H1 (cell line): ENCODE data around the gene PDZRN4. TPM values are rescaled to one million over a fixed set of nuclear protein-coding genes. Genes with fewer than 3 reads are reported as not detected.

Experiments
- CTCF ChIA-PET: fragments of 300-600 bp; sonication (Branson Sonifier 250); formaldehyde crosslinking; loops from one replicate; lab custom pipeline; 2021; ENCODE audit not compliant: partially characterized antibody; lab: Charles Lee
- POLR2A ChIA-PET: fragments of 300-600 bp; sonication (Branson Sonifier 250); formaldehyde crosslinking; loops from one replicate; lab custom pipeline; 2021; ENCODE audit warnings: inconsistent platforms; ENCODE audit not compliant: partially characterized antibody; lab: Charles Lee
- DNase-seq, 2 experiments: peaks; one replicate each; pipeline versions ENCODE4 v3.0.0 to v3.0.0-alpha.2; 2010 to 2022; ENCODE audit warnings: low spot score in 2 of 2, low read depth in 1 of 2, mixed read lengths in 1 of 2
- FAIRE-seq: peaks from 2 replicates; lab custom pipeline; 2011; peaks lifted over from hg19 to GRCh38; lab: Jason Lieb, UNC
- H2AFZ ChIP-seq: 2 replicates; pipeline ENCODE4 v1.8.1; 2012; ENCODE audit warnings: low read length, inconsistent platforms
- H2AK5ac ChIP-seq: 2 replicates; pipeline ENCODE4 v1.6.1; 2013; ENCODE audit warnings: low read depth, low read length
- H2BK120ac ChIP-seq: replicated peaks from 2 replicates; pipeline ENCODE3; 2013; ENCODE audit warnings: low read depth, low read length, inconsistent platforms
- H2BK12ac ChIP-seq: 2 replicates; pipeline ENCODE4 v1.6.1; 2013; ENCODE audit warnings: low read depth, low read length
- H2BK15ac ChIP-seq: 2 replicates; pipeline ENCODE4 v1.6.1; 2013; ENCODE audit warnings: low read length
- H2BK20ac ChIP-seq: 2 replicates; pipeline ENCODE4 v1.6.1; 2013; ENCODE audit warnings: low read length
- H2BK5ac ChIP-seq: 2 replicates; pipeline ENCODE4 v1.6.1; 2013; ENCODE audit warnings: low read depth, low read length
- H3K14ac ChIP-seq: 2 replicates; pipeline ENCODE4 v1.6.1; 2013; ENCODE audit warnings: inconsistent platforms; ENCODE audit not compliant: insufficient read length
- H3K18ac ChIP-seq: 2 replicates; pipeline ENCODE4 v1.6.1; 2013; ENCODE audit warnings: low read length; ENCODE audit errors: extremely low read depth
- H3K23ac ChIP-seq: 2 replicates; pipeline ENCODE4 v1.6.1; 2013; ENCODE audit warnings: inconsistent platforms; ENCODE audit not compliant: insufficient read length
- H3K23me2 ChIP-seq: 2 replicates; pipeline ENCODE4 v1.6.1; 2013; ENCODE audit warnings: low read depth, low read length
- H3K27ac ChIP-seq: 2 replicates; pipeline ENCODE4 v1.6.1; 2011; ENCODE audit warnings: low read depth, low read length, inconsistent platforms
- H3K27me3 ChIP-seq, 4 experiments: replicated peaks in 1 of 4; 1 replicate in 1 of 4; 2 replicates in 3 of 4; pipeline versions ENCODE4 v1.6.1 to v1.8.1; 2011 to 2013; ENCODE audit warnings: low read length in 3 of 4, mild to moderate bottlenecking in 3 of 4, inconsistent platforms in 2 of 4, mixed read lengths in 2 of 4, moderate library complexity in 1 of 4; ENCODE audit not compliant: control insufficient read depth in 3 of 4, insufficient read depth in 3 of 4; ENCODE audit errors: extremely low read depth in 1 of 4
- H3K36me3 ChIP-seq, 4 experiments: 2 replicates each; pipeline versions ENCODE4 v1.6.1 to v1.8.1; 2011 to 2013; ENCODE audit warnings: mild to moderate bottlenecking in 4 of 4, low read length in 3 of 4, moderate library complexity in 2 of 4, control low read depth in 1 of 4, inconsistent platforms in 1 of 4; ENCODE audit not compliant: insufficient read depth in 4 of 4, control insufficient read depth in 2 of 4
- H3K4ac ChIP-seq: replicated peaks from 2 replicates; pipeline ENCODE3; 2013; ENCODE audit warnings: low read length, low read depth, mixed read lengths, inconsistent platforms; ENCODE audit not compliant: insufficient read length
- H3K4me1 ChIP-seq, 4 experiments: replicated peaks in 1 of 4; 1 replicate in 1 of 4; 2 replicates in 3 of 4; pipeline versions ENCODE4 v1.6.1 to v1.8.1; 2011 to 2013; ENCODE audit warnings: low read length in 3 of 4, inconsistent platforms in 2 of 4, mixed read lengths in 1 of 4; ENCODE audit not compliant: insufficient read depth in 4 of 4, control insufficient read depth in 3 of 4
- H3K4me2 ChIP-seq, 2 experiments: 2 replicates each; pipeline versions ENCODE4 v1.6.1 to v1.8.1; 2011 to 2013; ENCODE audit warnings: low read depth in 2 of 2, low read length in 2 of 2, control low read depth in 1 of 2, inconsistent platforms in 1 of 2, mild to moderate bottlenecking in 1 of 2; ENCODE audit not compliant: insufficient read depth in 1 of 2
- H3K4me3 ChIP-seq, 4 experiments: fragments of 200-600, 300-600 bp in 1 of 4; sonication (generic), shearing (Covaris generic), sonication (Bioruptor Twin) in 1 of 4; 2 replicates each; pipeline versions ENCODE4 v1.5.1 to v1.8.1; 2011 to 2016; ENCODE audit warnings: low read length in 4 of 4, low read depth in 3 of 4, control low read depth in 2 of 4, inconsistent platforms in 2 of 4, mild to moderate bottlenecking in 2 of 4, mixed read lengths in 1 of 4, moderate library complexity in 1 of 4; ENCODE audit not compliant: insufficient read depth in 2 of 4; ENCODE audit errors: extremely low read depth in 1 of 4
- H3K56ac ChIP-seq: replicated peaks from 2 replicates; pipeline ENCODE3; 2013; ENCODE audit warnings: low read depth, mild to moderate bottlenecking, mixed read lengths, low read length, inconsistent platforms; ENCODE audit not compliant: insufficient read length
- H3K79me1 ChIP-seq: 2 replicates; pipeline ENCODE4 v1.6.1; 2013; ENCODE audit warnings: low read depth, low read length, control low read depth
- H3K79me2 ChIP-seq, 2 experiments: 2 replicates each; pipeline versions ENCODE4 v1.6.1 to v1.8.1; 2012 to 2013; ENCODE audit warnings: low read length in 2 of 2, mild to moderate bottlenecking in 2 of 2, inconsistent platforms in 1 of 2; ENCODE audit not compliant: insufficient read depth in 2 of 2, control insufficient read depth in 1 of 2
- H3K9ac ChIP-seq, 4 experiments: replicated peaks in 1 of 4; 1 replicate in 1 of 4; 2 replicates in 3 of 4; pipeline versions ENCODE4 v1.6.1 to v1.8.1; 2011 to 2013; ENCODE audit warnings: low read depth in 3 of 4, low read length in 3 of 4, control low read depth in 2 of 4, mild to moderate bottlenecking in 2 of 4, moderate library complexity in 2 of 4, inconsistent platforms in 1 of 4; ENCODE audit errors: extremely low read depth in 1 of 4
- H3K9me3 ChIP-seq, 2 experiments: 2 replicates each; pipeline versions ENCODE4 v1.6.1 to v1.8.1; 2012 to 2013; ENCODE audit warnings: mild to moderate bottlenecking in 2 of 2, moderate library complexity in 2 of 2, control low read depth in 1 of 2, inconsistent platforms in 1 of 2, low read depth in 1 of 2, low read length in 1 of 2, mixed read lengths in 1 of 2; ENCODE audit not compliant: insufficient read depth in 2 of 2
- H4K20me1 ChIP-seq, 2 experiments: replicated peaks in 1 of 2; 2 replicates each; pipeline versions ENCODE3 to v1.8.1; 2011 to 2013; ENCODE audit warnings: inconsistent platforms in 2 of 2, low read length in 2 of 2, mild to moderate bottlenecking in 1 of 2; ENCODE audit not compliant: insufficient read depth in 2 of 2, control insufficient read depth in 1 of 2
- H4K5ac ChIP-seq: 2 replicates; pipeline ENCODE4 v1.6.1; 2013; ENCODE audit warnings: low read length, low read depth, mixed read lengths, inconsistent platforms; ENCODE audit not compliant: insufficient read length
- H4K8ac ChIP-seq: 2 replicates; pipeline ENCODE4 v1.8.0; 2013; ENCODE audit warnings: mild to moderate bottlenecking, moderate library complexity, low read length, inconsistent platforms; ENCODE audit not compliant: insufficient read depth; ENCODE audit errors: extremely low read depth
- H4K91ac ChIP-seq: replicated peaks from 2 replicates; pipeline ENCODE3; 2013; ENCODE audit warnings: low read length, mixed read lengths, inconsistent platforms; ENCODE audit not compliant: insufficient read length
- CTCF ChIP-seq, 3 experiments: IDR thresholded peaks; 1 replicate in 2 of 3; 2 replicates in 1 of 3; pipeline versions ENCODE4 v1.5.1 to v1.6.1; 2011; ENCODE audit warnings: low read length in 3 of 3, mild to moderate bottlenecking in 3 of 3, inconsistent platforms in 2 of 3, low read depth in 1 of 3, moderate library complexity in 1 of 3; ENCODE audit not compliant: insufficient read depth in 1 of 3; ENCODE audit errors: control extremely low read depth in 1 of 3
- E2F6 ChIP-seq: IDR thresholded peaks from 2 replicates; pipeline ENCODE4 v1.6.1; 2012; ENCODE audit warnings: inconsistent platforms
- EZH2 ChIP-seq: fragments of 200-600 bp; sonication (generic); IDR thresholded peaks from 2 replicates; pipeline ENCODE4 v1.7.1; 2012; ENCODE audit warnings: low read depth, mild to moderate bottlenecking, moderate library complexity, low read length, inconsistent platforms; ENCODE audit not compliant: severe bottlenecking
- HDAC2 ChIP-seq, 2 experiments: fragments of 300-600 bp in 1 of 2; sonication (generic) in 1 of 2; IDR thresholded peaks; 2 replicates each; pipeline ENCODE4 v1.6.1; 2011 to 2012; ENCODE audit warnings: low read depth in 2 of 2, low read length in 2 of 2, mild to moderate bottlenecking in 2 of 2, moderate library complexity in 2 of 2, borderline replicate concordance in 1 of 2, inconsistent platforms in 1 of 2
- RAD21 ChIP-seq, 2 experiments: IDR thresholded peaks in 1 of 2; conservative IDR thresholded peaks in 1 of 2; 2 replicates each; pipeline ENCODE4 v1.6.1; 2011; ENCODE audit warnings: low read depth in 2 of 2, low read length in 2 of 2, improper control_type of control experiment in 1 of 2, inconsistent platforms in 1 of 2, mild to moderate bottlenecking in 1 of 2, moderate library complexity in 1 of 2
- RBBP5 ChIP-seq: IDR thresholded peaks from 2 replicates; pipeline ENCODE4 v1.7.1; 2012; ENCODE audit warnings: low read depth, mild to moderate bottlenecking, inconsistent platforms, low read length, moderate library complexity, borderline replicate concordance
- WGBS, 2 experiments: shearing (Covaris generic) in 1 of 2; methylation state at CpG; one replicate each; pipeline versions ENCODE4 v1.1.6 to v1.1.7; 2013 to 2015; ENCODE audit warnings: low lambda C conversion rate in 2 of 2, mixed read lengths in 2 of 2, inconsistent platforms in 1 of 2, low coverage in 1 of 2, missing lambda C conversion rate in 1 of 2; ENCODE audit not compliant: insufficient replicate concordance in 2 of 2, insufficient coverage in 1 of 2, insufficient read length in 1 of 2; ENCODE audit errors: extremely low coverage in 1 of 2, missing lambda C conversion rate in 1 of 2; 5-methylcytosine and 5-hydroxymethylcytosine counted together
- polyA plus RNA-seq, 7 experiments: library from polyadenylated mRNA; depleted of rRNA in 3 of 7; stranded (reverse) in 5 of 7; unstranded in 2 of 7; fragments of >200 nt in 5 of 7; fragments of 200-250 nt in 2 of 7; gene quantifications; 1 replicate in 5 of 7; 2 replicates in 1 of 7; 4 replicates in 1 of 7; pipeline versions ENCODE4 v1.2.1 to v1.2.3, GENCODE V29; 2011 to 2013; ENCODE audit warnings: missing spikeins in 2 of 7, mixed read lengths in 2 of 7
- total RNA-seq: library from RNA; stranded (reverse); fragmentation: NEBNext Ultra II Directional; extraction: Animal tissue kit (Norgen Biotek cat#: 25700); gene quantifications from 2 replicates; pipeline ENCODE4 v1.2.1, GENCODE V29; 2021

Gene PDZRN4
- total and polyA plus RNA-seq, 2 of the 8 experiments (the other 6 are each of a cell fraction or from before 2014, with no cell fraction given) = not detected

GRCh38 chr12:41367726-41368405 is 179.7 kb downstream of the PDZRN4 start:
- H3K9ac ChIP-seq = no peak overlapping the region
- no peak overlapping the region for H2BK120ac ChIP-seq
- H3K36me3 ChIP-seq = no peaks in the 10 kb centered on the region
- DNase-seq (no peak), FAIRE-seq (no peak)
- no peak overlapping the region for H3K27ac ChIP-seq
- no peak for TF ChIP-seq E2F6
- TF ChIP-seq CTCF (IDR thresholded peaks at IDR 0.05; ENCODE audit: control extremely low read depth in 1 of 3, insufficient read depth in 1 of 3, low read depth in 1 of 3, low read length in 3 of 3) = peak in 2 of 3 experiments; percentile 34 to 65; a peak in 2 of 4 replicates
- peak; percentile 58 to 73 for TF ChIP-seq RAD21 (IDR thresholded peaks at IDR 0.05 in 1 of 2, conservative IDR thresholded peaks at IDR 0.05 in 1 of 2; ENCODE audit: low read depth in 2 of 2, low read length in 2 of 2)
- TF ChIP-seq HDAC2 (IDR thresholded peaks at IDR 0.05; ENCODE audit: borderline replicate concordance in 1 of 2, low read depth in 2 of 2, low read length in 2 of 2) = no peak
- TF ChIP-seq EZH2 = no peak
- no peak for TF ChIP-seq RBBP5
- H2BK12ac ChIP-seq = no peak overlapping the region
- H2BK15ac ChIP-seq = no peak overlapping the region
- H2BK20ac ChIP-seq = no peak overlapping the region
- WGBS, 2 experiments = 89% methylated on average over 4 of the region's 4 CpGs; no CpG with 5 or more reads in 1 of the 2 experiments
- H3K23ac ChIP-seq = no peak overlapping the region
- H3K9me3 ChIP-seq = peaks cover 0 to 3% of the 10 kb centered on the region in 2 experiments; a peak in 1 of 4 replicates
- ChIA-PET CTCF (interaction anchor here (0.6 to 1.7 kb wide), 20 partner anchors 11 to 657 kb away, joined by 3 to 5 read pairs (median 3); no protein-coding TSS in a partner anchor), POLR2A (no interaction called here)
- H3K18ac ChIP-seq = no peak overlapping the region
- H3K4ac ChIP-seq = no peak overlapping the region
- no peaks in the 10 kb centered on the region for H3K79me2 ChIP-seq
- H3K4me3 ChIP-seq = no peak overlapping the region
- no peak overlapping the region for H3K4me2 ChIP-seq
- no peak overlapping the region for H2BK5ac ChIP-seq
- H3K4me1 ChIP-seq = no peaks in the 10 kb centered on the region; a peak in 1 of 7 replicates
- H4K8ac ChIP-seq = no peak overlapping the region
- peaks cover 0 to 2% (median 0%) of the 10 kb centered on the region in 4 experiments; a peak in 1 of 7 replicates for H3K27me3 ChIP-seq
- H2AK5ac ChIP-seq = no peak overlapping the region
- H3K23me2 ChIP-seq = no peaks in the 10 kb centered on the region
- H3K14ac ChIP-seq = no peak overlapping the region
- no peak overlapping the region for H3K56ac ChIP-seq
- H4K91ac ChIP-seq = no peak overlapping the region
- H3K79me1 ChIP-seq = no peaks in the 10 kb centered on the region
- H4K5ac ChIP-seq = no peak overlapping the region
- no peak overlapping the region for H2AFZ ChIP-seq
- no peaks in the 10 kb centered on the region for H4K20me1 ChIP-seq
